Measurements from ENCODE around the gene MPZL2. TPM values are rescaled to one million over a fixed set of nuclear protein-coding genes. Genes with fewer than 3 reads are reported as not detected.

MPZL2 gene
- total RNA-seq, 1 experiment from 2014 or later, result 1.2 TPM

- TF ChIP-seq, protein P1, sequence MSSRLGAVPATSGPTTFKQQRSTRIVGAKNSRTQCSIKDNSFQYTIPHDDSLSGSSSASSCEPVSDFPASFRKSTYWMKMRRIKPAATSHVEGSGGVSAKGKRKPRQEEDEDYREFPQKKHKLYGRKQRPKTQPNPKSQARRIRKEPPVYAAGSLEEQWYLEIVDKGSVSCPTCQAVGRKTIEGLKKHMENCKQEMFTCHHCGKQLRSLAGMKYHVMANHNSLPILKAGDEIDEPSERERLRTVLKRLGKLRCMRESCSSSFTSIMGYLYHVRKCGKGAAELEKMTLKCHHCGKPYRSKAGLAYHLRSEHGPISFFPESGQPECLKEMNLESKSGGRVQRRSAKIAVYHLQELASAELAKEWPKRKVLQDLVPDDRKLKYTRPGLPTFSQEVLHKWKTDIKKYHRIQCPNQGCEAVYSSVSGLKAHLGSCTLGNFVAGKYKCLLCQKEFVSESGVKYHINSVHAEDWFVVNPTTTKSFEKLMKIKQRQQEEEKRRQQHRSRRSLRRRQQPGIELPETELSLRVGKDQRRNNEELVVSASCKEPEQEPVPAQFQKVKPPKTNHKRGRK (CRISPR knock-in tag; IDR thresholded peaks at IDR 0.05; ENCODE audit: borderline replicate concordance), result no peak
- TF ChIP-seq ATF6 (CRISPR knock-in tag; IDR thresholded peaks at IDR 0.05) (no peak), TCF7 (CRISPR knock-in tag; IDR thresholded peaks at IDR 0.05; ENCODE audit: low read depth) (no peak), SMAD4 (CRISPR knock-in tag; IDR thresholded peaks at IDR 0.05) (no peak), OVOL2 (CRISPR knock-in tag; IDR thresholded peaks at IDR 0.05; ENCODE audit: borderline replicate concordance) (no peak)
Measured at GRCh38 chr11:118224511-118225188, 39.4 kb downstream of the MPZL2 start, which contains the start of gene JAML (continued).

- CTCF ChIA-PET, result interaction anchor here (1.2 kb wide), 1 partner anchor 25 kb away, joined by 3 read pairs; no protein-coding TSS in a partner anchor
- POLR2A ChIA-PET, result no interaction called here
- H3K27me3 Mint-ChIP-seq (ENCODE audit: low read depth), result peaks cover 6% of the 10 kb centered on the region
Measured at GRCh38 chr11:118223992-118224391, 40.1 kb downstream of the MPZL2 start.

More at GRCh38 chr11:118223992-118224391, 40.1 kb downstream of the MPZL2 start:
- TF ChIP-seq NFYB (CRISPR knock-in tag; conservative IDR thresholded peaks at IDR 0.05; ENCODE audit: low read depth) (no peak), ZNF219 (CRISPR knock-in tag; IDR thresholded peaks at IDR 0.05; ENCODE audit: borderline replicate concordance) (no peak), KAT7 (CRISPR knock-in tag; IDR thresholded peaks at IDR 0.05; ENCODE audit: borderline replicate concordance) (no peak), HMGA2 (CRISPR knock-in tag; IDR thresholded peaks at IDR 0.05) (no peak), PRDM15 (CRISPR knock-in tag; IDR thresholded peaks at IDR 0.05) (no peak), ZNF671 (CRISPR knock-in tag; IDR thresholded peaks at IDR 0.05) (no peak)
- TF ChIP-seq, protein P1 (CRISPR knock-in tag; IDR thresholded peaks at IDR 0.05; ENCODE audit: borderline replicate concordance), result no peak
- no peaks in the 10 kb centered on the region for H3K36me3 Mint-ChIP-seq
- H3K9me3 Mint-ChIP-seq, result peaks cover 1% of the 10 kb centered on the region
- H3K27ac Mint-ChIP-seq, result no peak overlapping the region
- no peak overlapping the region for H3K4me3 Mint-ChIP-seq
- no peaks in the 10 kb centered on the region for H3K4me1 Mint-ChIP-seq
- ATAC-seq (no peak), DNase-seq (ENCODE audit: low spot score) (no peak)

Data from WTC11 (cell line).